ENCODE data around the gene IRF6. TPM values are rescaled to one million over a fixed set of nuclear protein-coding genes. Genes with fewer than 3 reads are reported as not detected.

Gene IRF6
- total RNA-seq, 1 experiment from 2014 or later: 35.2 TPM

- no peaks in the 10 kb centered on the region for H3K27me3 ChIP-seq (ENCODE audit: insufficient read depth, low read length)
- ChIA-PET RAD21 (ENCODE audit: low non-redundant PET in 1 of 2, low total read pairs in 2 of 2, uncharacterized antibody in 2 of 2, unreplicated experiment in 2 of 2) (no interaction called here), CTCF (no interaction called here), POLR2A (no interaction called here)
- no peak for DNase-seq (ENCODE audit: low read depth, low spot score)
- H3K36me3 ChIP-seq (ENCODE audit: control insufficient read depth in 1 of 2, insufficient read depth in 2 of 2, low read length in 2 of 2): peaks cover 8 to 9% of the 10 kb centered on the region in 2 experiments; a peak in 2 of 4 replicates
- no peaks in the 10 kb centered on the region for H3K9me2 ChIP-seq (ENCODE audit: insufficient read depth)
- intact Hi-C loops (cut with micrococcal nuclease): no loop called here
- no peaks in the 10 kb centered on the region for H4K20me1 ChIP-seq (ENCODE audit: insufficient read depth)
- no peak overlapping the region for H2AFZ ChIP-seq (ENCODE audit: low read depth, low read length, poor library complexity, severe bottlenecking)
- H3K27ac ChIP-seq (ENCODE audit: low read depth, low read length): peak overlapping the region; percentile 68; the same call in 1 of the 2 replicates
- TF ChIP-seq ELF1 (IDR thresholded peaks at IDR 0.05; ENCODE audit: borderline replicate concordance, low read depth) (no peak), CTCF (IDR thresholded peaks at IDR 0.05 in 2 of 3, conservative IDR thresholded peaks at IDR 0.05 in 1 of 3; ENCODE audit: borderline replicate concordance in 1 of 3, insufficient read depth in 1 of 3, low read depth in 2 of 3, low read length in 2 of 3) (no peak), SP1 (IDR thresholded peaks at IDR 0.05; ENCODE audit: low read depth) (no peak), ATF3 (IDR thresholded peaks at IDR 0.05) (no peak), EGR1 (IDR thresholded peaks at IDR 0.05; ENCODE audit: low read depth) (no peak), JUND (IDR thresholded peaks at IDR 0.05) (no peak), CBX3 (IDR thresholded peaks at IDR 0.05; ENCODE audit: low read depth) (no peak), EZH2 (IDR thresholded peaks at IDR 0.05) (no peak), POLR2A (IDR thresholded peaks at IDR 0.05; ENCODE audit: borderline replicate concordance, extremely low read depth, insufficient read depth, insufficient read length) (no peak), YY1 (IDR thresholded peaks at IDR 0.05; ENCODE audit: extremely low read depth, insufficient replicate concordance, low read depth, low read length) (no peak), SRF (IDR thresholded peaks at IDR 0.05; ENCODE audit: low read depth) (no peak), TCF7L2 (IDR thresholded peaks at IDR 0.05; ENCODE audit: borderline replicate concordance, extremely low read depth, insufficient read depth, insufficient read length) (no peak)
- TF ChIP-seq, protein P1, sequence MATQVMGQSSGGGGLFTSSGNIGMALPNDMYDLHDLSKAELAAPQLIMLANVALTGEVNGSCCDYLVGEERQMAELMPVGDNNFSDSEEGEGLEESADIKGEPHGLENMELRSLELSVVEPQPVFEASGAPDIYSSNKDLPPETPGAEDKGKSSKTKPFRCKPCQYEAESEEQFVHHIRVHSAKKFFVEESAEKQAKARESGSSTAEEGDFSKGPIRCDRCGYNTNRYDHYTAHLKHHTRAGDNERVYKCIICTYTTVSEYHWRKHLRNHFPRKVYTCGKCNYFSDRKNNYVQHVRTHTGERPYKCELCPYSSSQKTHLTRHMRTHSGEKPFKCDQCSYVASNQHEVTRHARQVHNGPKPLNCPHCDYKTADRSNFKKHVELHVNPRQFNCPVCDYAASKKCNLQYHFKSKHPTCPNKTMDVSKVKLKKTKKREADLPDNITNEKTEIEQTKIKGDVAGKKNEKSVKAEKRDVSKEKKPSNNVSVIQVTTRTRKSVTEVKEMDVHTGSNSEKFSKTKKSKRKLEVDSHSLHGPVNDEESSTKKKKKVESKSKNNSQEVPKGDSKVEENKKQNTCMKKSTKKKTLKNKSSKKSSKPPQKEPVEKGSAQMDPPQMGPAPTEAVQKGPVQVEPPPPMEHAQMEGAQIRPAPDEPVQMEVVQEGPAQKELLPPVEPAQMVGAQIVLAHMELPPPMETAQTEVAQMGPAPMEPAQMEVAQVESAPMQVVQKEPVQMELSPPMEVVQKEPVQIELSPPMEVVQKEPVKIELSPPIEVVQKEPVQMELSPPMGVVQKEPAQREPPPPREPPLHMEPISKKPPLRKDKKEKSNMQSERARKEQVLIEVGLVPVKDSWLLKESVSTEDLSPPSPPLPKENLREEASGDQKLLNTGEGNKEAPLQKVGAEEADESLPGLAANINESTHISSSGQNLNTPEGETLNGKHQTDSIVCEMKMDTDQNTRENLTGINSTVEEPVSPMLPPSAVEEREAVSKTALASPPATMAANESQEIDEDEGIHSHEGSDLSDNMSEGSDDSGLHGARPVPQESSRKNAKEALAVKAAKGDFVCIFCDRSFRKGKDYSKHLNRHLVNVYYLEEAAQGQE (IDR thresholded peaks at IDR 0.05; ENCODE audit: low read depth): no peak
- peaks cover 6 to 20% of the 10 kb centered on the region in 2 experiments for H3K4me1 ChIP-seq (ENCODE audit: control insufficient read depth in 1 of 2, insufficient read depth in 2 of 2, low read length in 2 of 2)
- H3K79me2 ChIP-seq (ENCODE audit: insufficient read depth, low read length): peaks cover 18% of the 10 kb centered on the region
- H3K9me3 ChIP-seq (ENCODE audit: control insufficient read depth in 1 of 2, insufficient read depth in 1 of 2, low read depth in 1 of 2, low read length in 2 of 2): no peaks in the 10 kb centered on the region
- ATAC-seq: no peak
- H3K9ac ChIP-seq (ENCODE audit: low read length): no peak overlapping the region
- no TSS peak for BruUV-seq (replicated peaks)
- H3K4me2 ChIP-seq (ENCODE audit: low read length): peak overlapping the region; percentile 93; the same call in 1 of the 2 replicates
- no peak overlapping the region for H3K4me3 ChIP-seq (replicated peaks in 1 of 2; ENCODE audit: low read depth in 1 of 2, low read length in 2 of 2)
Observed at GRCh38 chr1:209785592-209785991, 20.4 kb downstream of the IRF6 start.
